H9 (cell line): Measurements from ENCODE around the gene KLHL34. TPM values are rescaled to one million over a fixed set of nuclear protein-coding genes. Genes with fewer than 3 reads are reported as not detected.

ENCODE experiments used
- DNase-seq: peaks from one replicate; pipeline ENCODE4 v3.0.0-alpha.2; 2017
- H2AFZ ChIP-seq: one replicate; pipeline ENCODE4 v1.6.1; 2013; ENCODE audit warnings: mild to moderate bottlenecking, low read length, control low read depth, moderate library complexity
- H2AK5ac ChIP-seq: 2 replicates; pipeline ENCODE4 v1.6.1; 2013; ENCODE audit warnings: low read length, control low read depth, mixed read lengths; ENCODE audit not compliant: insufficient read length
- H2BK120ac ChIP-seq: one replicate; pipeline ENCODE4 v1.6.1; 2013; ENCODE audit warnings: low read depth, mild to moderate bottlenecking, low read length, control low read depth, inconsistent platforms; ENCODE audit not compliant: poor library complexity, severe bottlenecking
- H2BK12ac ChIP-seq: 2 replicates; pipeline ENCODE4 v1.6.1; 2013; ENCODE audit warnings: low read length, control low read depth, mixed read lengths, low read depth; ENCODE audit not compliant: insufficient read length
- H2BK15ac ChIP-seq: 2 replicates; pipeline ENCODE4 v1.6.1; 2013; ENCODE audit warnings: low read depth, low read length, control low read depth
- H2BK20ac ChIP-seq: one replicate; pipeline ENCODE4 v1.6.1; 2013; ENCODE audit warnings: low read depth, mild to moderate bottlenecking, low read length, control low read depth, inconsistent platforms; ENCODE audit not compliant: poor library complexity, severe bottlenecking
- H2BK5ac ChIP-seq: 2 replicates; pipeline ENCODE4 v1.6.1; 2013; ENCODE audit warnings: low read length, control low read depth, mixed read lengths; ENCODE audit not compliant: insufficient read length
- H3K14ac ChIP-seq: 2 replicates; pipeline ENCODE4 v1.6.1; 2013; ENCODE audit warnings: low read length, control low read depth; ENCODE audit not compliant: insufficient read depth
- H3K18ac ChIP-seq: 2 replicates; pipeline ENCODE4 v1.6.1; 2013; ENCODE audit warnings: low read depth, mild to moderate bottlenecking, mixed read lengths, low read length, control low read depth; ENCODE audit not compliant: insufficient read length
- H3K23ac ChIP-seq: 2 replicates; pipeline ENCODE4 v1.6.1; 2013; ENCODE audit warnings: low read length, control low read depth, mixed read lengths, low read depth; ENCODE audit not compliant: insufficient read length
- H3K23me2 ChIP-seq: 2 replicates; pipeline ENCODE4 v1.6.1; 2013; ENCODE audit warnings: low read depth, mild to moderate bottlenecking, mixed read lengths, low read length, control low read depth; ENCODE audit not compliant: insufficient read length, poor library complexity, severe bottlenecking
- H3K27ac ChIP-seq: 2 replicates; pipeline ENCODE4 v1.5.1; 2013; ENCODE audit warnings: low read length, control low read depth, mixed read lengths, low read depth; ENCODE audit not compliant: insufficient read length
- H3K27me3 ChIP-seq: 2 replicates; pipeline ENCODE4 v1.6.1; 2013; ENCODE audit warnings: low read length, control low read depth, inconsistent platforms; ENCODE audit not compliant: insufficient read depth
- H3K4ac ChIP-seq: 2 replicates; pipeline ENCODE4 v1.6.1; 2013; ENCODE audit warnings: low read depth, mild to moderate bottlenecking, control low read depth, inconsistent platforms, low read length, moderate library complexity
- H3K4me1 ChIP-seq: 2 replicates; pipeline ENCODE4 v1.6.1; 2013; ENCODE audit warnings: low read length, control low read depth, inconsistent platforms; ENCODE audit not compliant: insufficient read depth
- H3K4me2 ChIP-seq: 2 replicates; pipeline ENCODE4 v1.6.1; 2013; ENCODE audit warnings: low read length, control low read depth, mixed read lengths; ENCODE audit not compliant: insufficient read length, insufficient read depth
- H3K56ac ChIP-seq: 2 replicates; pipeline ENCODE4 v1.6.1; 2013; ENCODE audit warnings: low read depth, mild to moderate bottlenecking, mixed read lengths, low read length, control low read depth; ENCODE audit not compliant: insufficient read length
- H3K79me1 ChIP-seq: 2 replicates; pipeline ENCODE4 v1.6.1; 2013; ENCODE audit warnings: low read depth, mild to moderate bottlenecking, moderate library complexity, low read length, control low read depth, inconsistent platforms; ENCODE audit not compliant: insufficient read depth, poor library complexity, severe bottlenecking
- H3K79me2 ChIP-seq: 2 replicates; pipeline ENCODE4 v1.6.1; 2013; ENCODE audit warnings: low read length, control low read depth, inconsistent platforms; ENCODE audit not compliant: insufficient read depth
- H3K9ac ChIP-seq: 2 replicates; pipeline ENCODE4 v1.6.1; 2013; ENCODE audit warnings: low read length, control low read depth, mixed read lengths; ENCODE audit not compliant: insufficient read length; ENCODE audit errors: extremely low read depth
- H3K9me3 ChIP-seq: one replicate; pipeline ENCODE4 v1.6.1; 2013; ENCODE audit warnings: low read depth, low read length, inconsistent platforms; ENCODE audit not compliant: control insufficient read depth
- H3T11ph ChIP-seq: one replicate; pipeline ENCODE4 v1.6.1; 2013; ENCODE audit warnings: mild to moderate bottlenecking, low read length, control low read depth, inconsistent platforms
- H4K20me1 ChIP-seq: one replicate; pipeline ENCODE4 v1.6.1; 2013; ENCODE audit not compliant: control insufficient read depth, insufficient read length, insufficient read depth
- H4K5ac ChIP-seq: 2 replicates; pipeline ENCODE4 v1.6.1; 2013; ENCODE audit warnings: low read depth, mild to moderate bottlenecking, mixed read lengths, low read length, control low read depth; ENCODE audit not compliant: insufficient read length
- H4K8ac ChIP-seq: replicated peaks from 2 replicates; pipeline ENCODE4 v1.6.1; 2013; ENCODE audit warnings: low read length, control low read depth, mixed read lengths, low read depth; ENCODE audit not compliant: insufficient read length
- H4K91ac ChIP-seq: 2 replicates; pipeline ENCODE4 v1.6.1; 2013; ENCODE audit warnings: low read depth, mild to moderate bottlenecking, moderate library complexity, mixed read lengths, low read length, control low read depth; ENCODE audit not compliant: insufficient read length
- H3K27ac Mint-ChIP-seq, 3 experiments: 2 replicates in 2 of 3; 3 replicates in 1 of 3; pipeline ENCODE4 v1.8.0; 2020 to 2021; ENCODE audit warnings: mixed read lengths in 3 of 3, mild to moderate bottlenecking in 1 of 3, moderate library complexity in 1 of 3
- H3K27me3 Mint-ChIP-seq: 2 replicates; pipeline ENCODE4 v1.8.0; 2021; ENCODE audit warnings: low read depth, mild to moderate bottlenecking, moderate library complexity, mixed read lengths
- H3K36me3 Mint-ChIP-seq, 3 experiments: 2 replicates in 2 of 3; 3 replicates in 1 of 3; pipeline ENCODE4 v1.8.0; 2020 to 2021; ENCODE audit warnings: low read depth in 3 of 3, mixed read lengths in 3 of 3; ENCODE audit not compliant: insufficient read depth in 1 of 3
- H3K4me1 Mint-ChIP-seq, 2 experiments: 2 replicates each; pipeline ENCODE4 v1.8.0; 2020; ENCODE audit warnings: mixed read lengths in 2 of 2
- H3K4me3 Mint-ChIP-seq, 2 experiments: 2 replicates in 1 of 2; 3 replicates in 1 of 2; pipeline ENCODE4 v1.8.0; 2020 to 2021; ENCODE audit warnings: mild to moderate bottlenecking in 2 of 2, mixed read lengths in 2 of 2, moderate library complexity in 1 of 2
- H3K9me3 Mint-ChIP-seq, 2 experiments: 2 replicates in 1 of 2; 3 replicates in 1 of 2; pipeline ENCODE4 v1.8.0; 2020; ENCODE audit warnings: mild to moderate bottlenecking in 2 of 2, mixed read lengths in 2 of 2, moderate library complexity in 1 of 2
- WGBS: extraction: QIAGEN DNeasy Blood & Tissue Kit; methylation state at CpG from one replicate; pipeline ENCODE4 v1.1.7; 2013; ENCODE audit warnings: missing lambda C conversion rate, low lambda C conversion rate, mixed read lengths; ENCODE audit not compliant: insufficient read length; ENCODE audit errors: extremely low coverage; 5-methylcytosine and 5-hydroxymethylcytosine counted together
- total RNA-seq: library from RNA; stranded (reverse); gene quantifications from 2 replicates; pipeline ENCODE4 v1.2.1, GENCODE V29; 2021
- TF ChIP-seq, protein P1 (sequence below): fragments of 200-600 bp; sonication (generic); conservative IDR thresholded peaks from 3 replicates; pipeline ENCODE4 v1.8.0; 2021; ENCODE audit warnings: antibody characterized with exemption, mild to moderate bottlenecking

The KLHL34 gene
- total RNA-seq, 1 experiment from 2014 or later, result not detected

DNA sequence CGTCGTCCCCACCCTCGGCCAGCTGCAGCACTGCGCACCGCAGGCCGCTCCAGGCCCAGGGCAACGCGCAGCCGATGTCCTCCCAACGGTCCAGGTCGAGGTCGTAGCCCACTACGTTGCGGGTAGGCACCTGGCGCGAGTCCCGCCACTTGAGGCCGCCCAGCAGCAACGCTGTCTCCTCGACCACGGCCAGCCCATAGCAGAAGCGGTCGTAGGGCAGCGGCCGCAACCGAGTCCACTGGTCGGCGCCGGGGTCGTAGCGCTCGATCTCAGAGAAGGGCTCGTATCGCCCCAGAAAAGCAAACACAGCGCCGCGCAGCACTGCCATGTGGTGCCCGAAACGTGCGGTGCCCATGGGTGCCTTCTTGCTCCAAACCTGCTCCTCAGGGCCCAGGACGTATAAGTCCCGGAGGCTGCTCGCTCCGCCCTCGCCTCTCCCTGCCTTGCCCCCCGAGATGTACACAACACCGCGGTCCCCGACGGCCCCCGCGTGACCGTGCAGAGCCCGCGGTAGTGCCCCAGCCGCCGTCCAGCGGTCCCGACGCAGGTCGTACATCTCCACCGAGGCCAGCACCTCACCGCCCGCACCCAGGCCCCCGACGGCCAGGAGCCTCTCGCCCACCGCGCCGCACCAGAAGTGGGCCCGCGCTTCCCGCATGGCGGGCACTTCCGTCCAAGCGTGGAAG lies 2.1 kb downstream of the KLHL34 start:
- H4K5ac ChIP-seq, result no peak overlapping the region
- H3K56ac ChIP-seq, result no peak overlapping the region
- no peak overlapping the region for H3K9ac ChIP-seq
- Mint-ChIP-seq H3K36me3 (peaks cover 0 to 12% (median 5%) of the 10 kb centered on the region in 3 experiments; a peak in 4 of 7 replicates), H3K4me3 (no peak overlapping the region), H3K27me3 (no peaks in the 10 kb centered on the region), H3K27ac (0 out of 7 replicates have a peak overlapping the region, but pooled peaks of 1 of the 3 experiments have one; percentile 14), H3K4me1 (peaks cover 0 to 3% of the 10 kb centered on the region in 2 experiments; a peak in 1 of 4 replicates), H3K9me3 (peaks cover 3 to 21% of the 10 kb centered on the region in 2 experiments; a peak in 4 of 5 replicates)
- no peak overlapping the region for H2AK5ac ChIP-seq
- H3K79me1 ChIP-seq, result no peaks in the 10 kb centered on the region
- H4K8ac ChIP-seq, result no peak overlapping the region
- H2BK12ac ChIP-seq, result no peak overlapping the region
- H3K4ac ChIP-seq, result no peak overlapping the region
- no peak overlapping the region for H2BK5ac ChIP-seq
- H3K18ac ChIP-seq, result no peak overlapping the region
- no peak overlapping the region for H3T11ph ChIP-seq
- no peaks in the 10 kb centered on the region for H3K79me2 ChIP-seq
- no peak overlapping the region for H4K91ac ChIP-seq
- no peak overlapping the region for H2BK20ac ChIP-seq
- H3K9me3 ChIP-seq, result peaks cover 9% of the 10 kb centered on the region
- no peak for DNase-seq
- H3K23me2 ChIP-seq, result no peaks in the 10 kb centered on the region
- H3K27me3 ChIP-seq, result no peaks in the 10 kb centered on the region
- H3K14ac ChIP-seq, result no peak overlapping the region; the same call in 1 of the 2 replicates
- TF ChIP-seq, protein P1, sequence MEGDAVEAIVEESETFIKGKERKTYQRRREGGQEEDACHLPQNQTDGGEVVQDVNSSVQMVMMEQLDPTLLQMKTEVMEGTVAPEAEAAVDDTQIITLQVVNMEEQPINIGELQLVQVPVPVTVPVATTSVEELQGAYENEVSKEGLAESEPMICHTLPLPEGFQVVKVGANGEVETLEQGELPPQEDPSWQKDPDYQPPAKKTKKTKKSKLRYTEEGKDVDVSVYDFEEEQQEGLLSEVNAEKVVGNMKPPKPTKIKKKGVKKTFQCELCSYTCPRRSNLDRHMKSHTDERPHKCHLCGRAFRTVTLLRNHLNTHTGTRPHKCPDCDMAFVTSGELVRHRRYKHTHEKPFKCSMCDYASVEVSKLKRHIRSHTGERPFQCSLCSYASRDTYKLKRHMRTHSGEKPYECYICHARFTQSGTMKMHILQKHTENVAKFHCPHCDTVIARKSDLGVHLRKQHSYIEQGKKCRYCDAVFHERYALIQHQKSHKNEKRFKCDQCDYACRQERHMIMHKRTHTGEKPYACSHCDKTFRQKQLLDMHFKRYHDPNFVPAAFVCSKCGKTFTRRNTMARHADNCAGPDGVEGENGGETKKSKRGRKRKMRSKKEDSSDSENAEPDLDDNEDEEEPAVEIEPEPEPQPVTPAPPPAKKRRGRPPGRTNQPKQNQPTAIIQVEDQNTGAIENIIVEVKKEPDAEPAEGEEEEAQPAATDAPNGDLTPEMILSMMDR, result no peak
- no peaks in the 10 kb centered on the region for H4K20me1 ChIP-seq
- H3K4me2 ChIP-seq, result no peak overlapping the region
- H2BK15ac ChIP-seq, result no peak overlapping the region
- H2BK120ac ChIP-seq, result no peak overlapping the region
- WGBS, result no CpG with 5 or more reads among the region's 76 CpGs
- no peak overlapping the region for H2AFZ ChIP-seq
- no peak overlapping the region for H3K23ac ChIP-seq
- H3K4me1 ChIP-seq, result no peaks in the 10 kb centered on the region
- no peak overlapping the region for H3K27ac ChIP-seq
